Activated CD4-positive, alpha-beta T cell treated with anti-CD3 and anti-CD28 coated beads for 36 hours (primary cell): Measurements from ENCODE around the gene RXFP3. TPM values are rescaled to one million over a fixed set of nuclear protein-coding genes. Genes with fewer than 3 reads are reported as not detected.
"Not testable (repeated sequence)": the region's sequence is repeated elsewhere in the genome, so short reads cannot be mapped to it uniquely, and the experiment has no call there.

Experiments used
- ATAC-seq: fragments of 200-7000 bp; cut with Tn5 transposase; one replicate; pipeline ENCODE4 v1.10.0; 2021; ENCODE audit warnings: mild to moderate bottlenecking, moderate library complexity
- CTCF ChIA-PET: fragments of 350-600 bp; sonication (Branson Sonifier 250); formaldehyde crosslinking; loops from one replicate; lab custom pipeline; 2021; ENCODE audit warnings: antibody characterized with exemption; lab: Charles Lee
- POLR2A ChIA-PET: fragments of 350-600 bp; sonication (Branson Sonifier 250); formaldehyde crosslinking; loops from one replicate; lab custom pipeline; 2021; ENCODE audit warnings: antibody characterized with exemption, inconsistent platforms; lab: Charles Lee
- DNase-seq: peaks from one replicate; pipeline ENCODE4 v3.0.0-alpha.2; 2020
- H3K27ac Mint-ChIP-seq: one replicate; pipeline ENCODE4 v1.8.0; 2021; ENCODE audit warnings: mixed read lengths
- H3K27me3 Mint-ChIP-seq: one replicate; pipeline ENCODE4 v1.8.0; 2021; ENCODE audit warnings: mixed read lengths
- H3K36me3 Mint-ChIP-seq: one replicate; pipeline ENCODE4 v1.8.0; 2021; ENCODE audit warnings: low read depth, mixed read lengths
- H3K4me1 Mint-ChIP-seq: one replicate; pipeline ENCODE4 v1.8.0; 2021; ENCODE audit warnings: mixed read lengths
- H3K4me3 Mint-ChIP-seq: one replicate; pipeline ENCODE4 v1.8.0; 2021; ENCODE audit warnings: mild to moderate bottlenecking, moderate library complexity, mixed read lengths
- H3K9me3 Mint-ChIP-seq: one replicate; pipeline ENCODE4 v1.8.0; 2021; ENCODE audit warnings: low read depth, mixed read lengths
- intact Hi-C, 2 experiments: fragments of 100-400 bp; cut with DNase I in 1 of 2; cut with micrococcal nuclease in 1 of 2; formaldehyde crosslinking; loops; one replicate each; pipeline versions ENCODE4 v1.14.2 to v1.15.1; 2022 to 2024; cut with DNase I, micrococcal nuclease
- total RNA-seq, 2 experiments: library from RNA; stranded (reverse); gene quantifications; one replicate each; pipeline ENCODE4 v1.2.3, GENCODE V29; 2021

Gene RXFP3
- total RNA-seq, 2 experiments from 2014 or later = not detected

DNA sequence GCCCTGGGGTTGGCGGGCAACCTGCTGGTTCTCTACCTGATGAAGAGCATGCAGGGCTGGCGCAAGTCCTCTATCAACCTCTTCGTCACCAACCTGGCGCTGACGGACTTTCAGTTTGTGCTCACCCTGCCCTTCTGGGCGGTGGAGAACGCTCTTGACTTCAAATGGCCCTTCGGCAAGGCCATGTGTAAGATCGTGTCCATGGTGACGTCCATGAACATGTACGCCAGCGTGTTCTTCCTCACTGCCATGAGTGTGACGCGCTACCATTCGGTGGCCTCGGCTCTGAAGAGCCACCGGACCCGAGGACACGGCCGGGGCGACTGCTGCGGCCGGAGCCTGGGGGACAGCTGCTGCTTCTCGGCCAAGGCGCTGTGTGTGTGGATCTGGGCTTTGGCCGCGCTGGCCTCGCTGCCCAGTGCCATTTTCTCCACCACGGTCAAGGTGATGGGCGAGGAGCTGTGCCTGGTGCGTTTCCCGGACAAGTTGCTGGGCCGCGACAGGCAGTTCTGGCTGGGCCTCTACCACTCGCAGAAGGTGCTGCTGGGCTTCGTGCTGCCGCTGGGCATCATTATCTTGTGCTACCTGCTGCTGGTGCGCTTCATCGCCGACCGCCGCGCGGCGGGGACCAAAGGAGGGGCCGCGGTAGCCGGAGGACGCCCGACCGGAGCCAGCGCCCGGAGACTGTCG, 976 bp downstream of the RXFP3 start:
- Mint-ChIP-seq H3K9me3 (no peaks in the 10 kb centered on the region), H3K4me1 (no peaks in the 10 kb centered on the region), H3K27me3 (peaks cover 44% of the 10 kb centered on the region), H3K4me3 (no peak overlapping the region), H3K36me3 (no peaks in the 10 kb centered on the region), H3K27ac (no peak overlapping the region)
- intact Hi-C loops = loop anchor here in 1 of 2 experiments (10.0 kb wide), 1 partner anchor 1222 kb away; the partner anchor contains the start of gene NPR3
- DNase-seq = peak; percentile 6
- no peak for ATAC-seq
- ChIA-PET POLR2A (no interaction called here), CTCF (interaction anchor here (0.6 to 3.0 kb wide), 3 partner anchors 9 to 435 kb away, joined by 3 to 15 read pairs (median 4); no protein-coding TSS in a partner anchor)

DNA sequence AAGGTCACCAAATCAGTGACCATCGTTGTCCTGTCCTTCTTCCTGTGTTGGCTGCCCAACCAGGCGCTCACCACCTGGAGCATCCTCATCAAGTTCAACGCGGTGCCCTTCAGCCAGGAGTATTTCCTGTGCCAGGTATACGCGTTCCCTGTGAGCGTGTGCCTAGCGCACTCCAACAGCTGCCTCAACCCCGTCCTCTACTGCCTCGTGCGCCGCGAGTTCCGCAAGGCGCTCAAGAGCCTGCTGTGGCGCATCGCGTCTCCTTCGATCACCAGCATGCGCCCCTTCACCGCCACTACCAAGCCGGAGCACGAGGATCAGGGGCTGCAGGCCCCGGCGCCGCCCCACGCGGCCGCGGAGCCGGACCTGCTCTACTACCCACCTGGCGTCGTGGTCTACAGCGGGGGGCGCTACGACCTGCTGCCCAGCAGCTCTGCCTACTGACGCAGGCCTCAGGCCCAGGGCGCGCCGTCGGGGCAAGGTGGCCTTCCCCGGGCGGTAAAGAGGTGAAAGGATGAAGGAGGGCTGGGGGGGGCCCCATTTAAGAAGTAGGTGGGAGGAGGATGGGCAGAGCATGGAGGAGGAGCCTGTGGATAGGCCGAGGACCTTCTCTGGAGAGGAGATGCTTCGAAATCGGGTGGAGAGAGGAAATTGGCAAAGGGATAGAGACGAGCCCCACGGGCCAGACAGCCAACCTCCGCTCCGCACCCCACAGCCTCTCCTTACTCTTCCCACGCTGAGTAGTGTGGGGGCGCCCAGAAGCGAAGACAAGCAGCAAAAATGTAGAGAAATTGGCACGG, 1.7 kb downstream of the RXFP3 start:
- Mint-ChIP-seq H3K4me1 (no peaks in the 10 kb centered on the region), H3K4me3 (no peak overlapping the region), H3K9me3 (no peaks in the 10 kb centered on the region), H3K36me3 (no peaks in the 10 kb centered on the region), H3K27ac (no peak overlapping the region), H3K27me3 (peaks cover 46% of the 10 kb centered on the region)
- POLR2A ChIA-PET = interaction anchor here (0.6 kb wide), 1 partner anchor 464 kb away, joined by 3 read pairs; no protein-coding TSS in a partner anchor
- intact Hi-C loops = loop anchor here in 1 of 2 experiments (10.0 kb wide), 1 partner anchor 1223 kb away; the partner anchor contains the start of gene NPR3
- ATAC-seq (no peak), DNase-seq (peak; percentile 5)
- CTCF ChIA-PET = interaction anchor here (0.6 to 0.7 kb wide), 2 partner anchors 44 to 436 kb away, joined by 3 to 4 read pairs; no protein-coding TSS in a partner anchor

DNA sequence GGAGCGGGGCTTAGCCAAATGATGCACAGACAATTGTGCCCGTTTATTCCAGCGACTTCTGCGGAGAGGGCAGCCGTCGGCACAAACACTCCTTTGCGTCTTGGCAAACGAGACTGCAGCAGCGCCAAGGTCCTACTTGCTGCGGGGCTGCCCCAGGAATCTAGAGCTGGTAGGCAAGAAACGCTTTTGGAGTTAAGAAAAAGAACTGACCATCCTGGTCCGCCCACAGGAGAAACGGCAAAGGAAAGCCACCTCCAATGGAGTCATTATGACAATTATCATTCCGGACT, 2.3 kb downstream of the RXFP3 start:
- Mint-ChIP-seq H3K36me3 (no peaks in the 10 kb centered on the region), H3K4me1 (no peaks in the 10 kb centered on the region), H3K9me3 (no peaks in the 10 kb centered on the region), H3K27me3 (peaks cover 46% of the 10 kb centered on the region), H3K27ac (no peak overlapping the region), H3K4me3 (no peak overlapping the region)
- ATAC-seq (no peak), DNase-seq (no peak)
- CTCF ChIA-PET = interaction anchor here (1.1 kb wide), 1 partner anchor 32 kb away, joined by 3 read pairs; no protein-coding TSS in a partner anchor
- POLR2A ChIA-PET = interaction anchor here (0.6 kb wide), 1 partner anchor 464 kb away, joined by 3 read pairs; no protein-coding TSS in a partner anchor
- intact Hi-C loops = loop anchor here in 1 of 2 experiments (10.0 kb wide), 1 partner anchor 1224 kb away; the partner anchor contains the start of gene NPR3

DNA sequence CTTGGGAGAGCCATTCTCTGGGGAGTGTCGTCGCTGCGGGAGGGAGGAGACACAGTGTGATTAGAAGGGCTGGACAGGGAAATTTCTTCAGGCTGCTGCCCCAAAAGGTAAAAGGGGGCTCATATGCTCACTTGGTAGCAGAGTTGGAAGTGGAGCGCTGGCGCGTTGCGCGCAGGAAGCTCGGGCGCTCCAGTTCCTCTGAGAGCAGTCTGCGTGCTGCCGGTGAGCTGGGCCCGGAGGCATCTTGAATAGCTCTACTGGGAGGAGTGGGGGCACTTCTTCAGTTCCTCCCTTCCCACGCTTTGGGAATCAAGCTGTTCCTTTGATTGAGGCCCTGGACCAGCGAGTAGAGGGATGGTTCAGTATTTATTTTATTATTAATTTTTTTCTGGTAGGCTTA, 2.7 kb downstream of the RXFP3 start:
- intact Hi-C loops = loop anchor here in 1 of 2 experiments (10.0 kb wide), 1 partner anchor 1224 kb away; the partner anchor contains the start of gene NPR3
- CTCF ChIA-PET = interaction anchor here (1.1 kb wide), 1 partner anchor 31 kb away, joined by 3 read pairs; no protein-coding TSS in a partner anchor
- H3K9me3 Mint-ChIP-seq = no peaks in the 10 kb centered on the region

DNA sequence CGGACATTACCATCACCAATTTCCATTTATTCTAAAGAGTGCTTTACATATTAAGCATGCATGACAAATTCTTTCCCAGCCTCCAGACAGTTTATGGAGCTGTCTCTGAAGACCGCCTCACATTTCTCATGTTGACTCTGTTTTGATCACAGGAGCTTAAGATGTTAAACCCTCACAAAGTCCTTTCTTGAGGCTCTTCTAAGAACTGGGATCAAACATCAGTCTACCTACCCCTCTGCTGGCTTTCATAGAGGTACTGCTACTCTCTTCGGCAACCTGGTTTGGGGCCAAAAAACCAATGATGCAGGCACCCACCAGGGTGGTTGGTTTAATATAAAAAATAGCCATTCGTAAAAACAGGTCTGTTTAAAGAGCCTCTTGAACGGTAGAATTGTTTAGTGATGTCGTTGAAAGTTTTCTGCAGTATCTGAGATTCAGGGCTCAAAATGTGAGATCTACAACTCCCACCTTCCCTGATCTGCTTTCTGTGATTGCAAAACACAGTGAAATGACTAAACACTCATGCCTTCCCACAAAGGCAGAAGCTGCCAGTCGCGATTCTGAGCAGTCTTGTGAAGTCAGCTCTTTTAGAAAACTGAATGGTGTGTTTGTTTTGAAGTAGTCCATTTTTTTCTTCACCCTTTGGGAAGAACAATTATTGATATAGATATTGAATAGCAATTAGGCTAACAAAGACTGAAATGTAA, 3.5 kb downstream of the RXFP3 start:
- intact Hi-C loops = loop anchor here in 1 of 2 experiments (10.0 kb wide), 1 partner anchor 1225 kb away; the partner anchor contains the start of gene NPR3
- peaks cover 46% of the 10 kb centered on the region for H3K27me3 Mint-ChIP-seq
- ChIA-PET POLR2A (no interaction called here), CTCF (interaction anchor here (0.6 to 1.1 kb wide), 3 partner anchors 28 to 40 kb away, joined by 3 to 7 read pairs (median 3); no protein-coding TSS in a partner anchor)
- no peaks in the 10 kb centered on the region for H3K36me3 Mint-ChIP-seq
- no peak overlapping the region for H3K4me3 Mint-ChIP-seq
- H3K27ac Mint-ChIP-seq = no peak overlapping the region
- no peaks in the 10 kb centered on the region for H3K4me1 Mint-ChIP-seq
- ATAC-seq (no peak), DNase-seq (no peak)
- no peaks in the 10 kb centered on the region for H3K9me3 Mint-ChIP-seq

More for the DNA sequence above, 2.7 kb downstream of the RXFP3 start:
- no peak overlapping the region for H3K27ac Mint-ChIP-seq
- H3K4me1 Mint-ChIP-seq = no peaks in the 10 kb centered on the region
- no peak for ATAC-seq
- H3K4me3 Mint-ChIP-seq = no peak overlapping the region
- H3K27me3 Mint-ChIP-seq = peaks cover 46% of the 10 kb centered on the region
- POLR2A ChIA-PET = no interaction called here
- no peak for DNase-seq
- H3K36me3 Mint-ChIP-seq = no peaks in the 10 kb centered on the region

DNA sequence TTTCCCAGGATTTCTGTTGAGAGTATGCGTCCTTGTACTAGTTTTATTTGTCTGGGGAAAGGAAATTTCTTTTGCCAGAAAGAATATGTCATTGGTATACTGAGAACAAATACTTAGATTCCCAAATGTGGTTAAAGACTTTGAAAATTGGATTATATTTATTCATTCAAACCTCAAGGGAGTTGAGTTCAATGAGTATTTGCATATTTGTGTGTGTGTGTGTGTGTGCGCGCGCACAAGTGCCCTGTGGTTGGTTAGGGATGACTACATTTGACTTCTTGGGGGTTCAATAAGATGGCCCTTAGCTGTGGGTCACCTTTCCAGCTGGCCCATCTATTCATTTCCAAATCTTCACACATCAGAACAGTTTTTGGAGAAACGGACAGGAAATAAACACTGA, 4.9 kb downstream of the RXFP3 start:
- DNase-seq (no peak), ATAC-seq (no peak)
- intact Hi-C loops = no loop called here
- no peak overlapping the region for H3K27ac Mint-ChIP-seq
- H3K4me1 Mint-ChIP-seq = no peaks in the 10 kb centered on the region
- H3K27me3 Mint-ChIP-seq = peaks cover 41% of the 10 kb centered on the region
- no peaks in the 10 kb centered on the region for H3K36me3 Mint-ChIP-seq
- H3K9me3 Mint-ChIP-seq = no peaks in the 10 kb centered on the region
- no peak overlapping the region for H3K4me3 Mint-ChIP-seq
- CTCF ChIA-PET = interaction anchor here (0.7 kb wide), 1 partner anchor 92 kb away, joined by 3 read pairs; no protein-coding TSS in a partner anchor
- POLR2A ChIA-PET = no interaction called here

DNA sequence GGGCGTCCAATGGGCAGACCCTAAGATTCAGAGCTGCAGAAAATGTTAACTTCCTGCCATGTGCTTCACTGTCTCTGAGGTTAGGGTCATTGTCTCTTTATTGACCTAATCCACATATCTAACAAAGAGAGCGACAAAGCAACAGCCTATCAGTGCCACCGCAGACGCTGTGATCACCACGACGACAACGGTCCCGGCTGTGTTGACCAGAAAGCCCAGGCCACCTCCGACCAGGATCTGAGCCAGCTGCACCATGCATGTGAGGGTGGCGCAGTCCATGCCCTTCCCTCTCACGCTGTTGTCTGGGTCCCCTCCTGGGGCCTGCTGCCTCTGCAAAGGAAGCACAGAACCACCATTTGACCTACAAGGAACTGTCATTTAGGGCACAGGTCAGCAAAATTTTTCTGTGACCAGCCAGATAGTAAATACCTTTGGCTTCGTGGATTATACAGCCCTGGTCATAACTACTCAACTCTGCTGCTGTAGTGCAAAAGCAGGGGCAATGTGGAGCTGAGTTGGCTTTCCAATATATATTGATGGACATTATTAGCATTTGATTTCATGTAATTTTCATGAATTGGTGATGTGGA, 8.5 kb downstream of the RXFP3 start:
- Mint-ChIP-seq H3K27me3 (peaks cover 21% of the 10 kb centered on the region), H3K9me3 (no peaks in the 10 kb centered on the region), H3K36me3 (no peaks in the 10 kb centered on the region), H3K27ac (no peak overlapping the region), H3K4me1 (no peaks in the 10 kb centered on the region), H3K4me3 (no peak overlapping the region)
- DNase-seq = no peak
- ATAC-seq = no peak
- ChIA-PET CTCF (interaction anchor here (0.5 to 3.2 kb wide), 4 partner anchors 9 to 498 kb away, joined by 3 to 15 read pairs (median 3); partner anchors contain the start of gene RXFP3), POLR2A (no interaction called here)
- intact Hi-C loops = no loop called here

DNA sequence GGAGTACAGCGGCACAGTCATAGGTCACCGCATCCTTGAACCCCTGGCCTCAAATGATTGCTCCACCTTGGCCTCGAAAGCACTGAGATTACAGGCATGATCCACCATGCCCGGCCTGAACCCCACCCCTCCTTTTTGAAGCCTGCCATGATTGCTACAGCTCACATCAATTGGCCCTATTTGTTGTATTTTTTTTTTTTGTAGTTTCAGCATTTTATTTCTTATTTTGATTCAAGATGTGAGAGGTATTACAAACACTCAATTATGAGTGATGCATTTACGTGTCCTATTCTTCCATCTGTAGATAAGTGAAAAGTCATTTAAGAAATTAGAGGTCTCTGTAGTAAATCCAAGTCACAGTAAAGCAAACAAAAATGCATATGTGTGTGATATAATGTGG, 16.0 kb downstream of the RXFP3 start:
- H3K27me3 Mint-ChIP-seq, CTCF ChIA-PET, H3K36me3 Mint-ChIP-seq, DNase-seq, H3K9me3 Mint-ChIP-seq, H3K4me1 Mint-ChIP-seq, ATAC-seq, H3K27ac Mint-ChIP-seq, intact Hi-C loops, H3K4me3 Mint-ChIP-seq: not testable (repeated sequence)
- POLR2A ChIA-PET = interaction anchor here (0.7 kb wide), 1 partner anchor 17 kb away, joined by 3 read pairs; no protein-coding TSS in a partner anchor

DNA sequence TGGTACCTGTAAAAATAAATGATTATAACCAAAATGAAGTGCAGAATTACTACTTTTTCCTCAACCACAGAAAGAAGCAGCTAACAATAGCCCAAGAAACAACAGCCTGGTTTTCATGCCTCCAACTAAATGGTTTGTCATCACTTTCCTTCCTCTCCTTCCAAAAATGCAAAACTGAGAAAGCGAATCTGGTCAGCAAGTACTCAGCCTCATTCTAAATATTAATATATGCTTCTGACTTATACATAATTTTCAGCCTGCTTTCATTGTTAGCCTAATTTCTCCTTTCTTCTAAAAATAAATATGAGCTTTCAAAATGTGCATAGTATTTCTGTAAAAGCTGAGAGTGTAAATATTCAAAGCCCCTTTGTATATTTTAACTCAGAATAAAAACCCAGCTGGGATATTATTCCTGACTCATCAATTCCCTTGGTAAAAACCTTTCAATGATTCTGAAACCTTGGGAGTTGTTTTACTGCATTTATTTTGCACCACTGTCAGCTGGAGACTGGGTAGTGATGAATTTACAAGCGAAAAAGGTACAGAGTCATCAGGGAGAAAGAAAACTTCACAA, 21.5 kb downstream of the RXFP3 start:
- POLR2A ChIA-PET = no interaction called here
- Mint-ChIP-seq H3K4me1 (no peaks in the 10 kb centered on the region), H3K4me3 (no peak overlapping the region), H3K9me3 (peaks cover 5% of the 10 kb centered on the region), H3K27me3 (peaks cover 9% of the 10 kb centered on the region), H3K36me3 (no peaks in the 10 kb centered on the region), H3K27ac (no peak overlapping the region)
- no peak for ATAC-seq
- intact Hi-C loops = no loop called here
- DNase-seq = no peak
- CTCF ChIA-PET = interaction anchor here (0.6 kb wide), 1 partner anchor 163 kb away, joined by 3 read pairs; no protein-coding TSS in a partner anchor

DNA sequence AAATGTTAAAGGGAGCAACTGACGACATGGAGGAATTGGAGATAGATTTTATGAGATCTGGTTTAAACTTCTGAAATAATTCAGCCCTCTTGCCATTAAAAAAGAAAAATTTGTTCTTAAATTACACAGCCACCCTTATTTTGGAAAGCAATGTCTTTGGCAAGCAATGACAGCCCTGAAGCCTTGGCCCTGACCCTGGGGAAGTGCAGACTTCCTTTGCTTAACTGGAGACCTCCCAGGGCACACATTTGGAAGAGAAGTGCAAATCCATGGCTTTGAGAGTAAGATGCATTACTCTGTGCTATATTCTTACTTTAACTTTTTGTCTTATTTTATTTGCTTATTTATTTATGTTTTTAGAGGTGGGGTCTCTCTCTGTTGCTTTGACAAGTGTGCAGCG, 22.0 kb downstream of the RXFP3 start:
- CTCF ChIA-PET = no interaction called here

More for the DNA sequence above, 22.0 kb downstream of the RXFP3 start:
- Mint-ChIP-seq H3K4me1 (no peaks in the 10 kb centered on the region), H3K9me3 (peaks cover 5% of the 10 kb centered on the region), H3K36me3 (no peaks in the 10 kb centered on the region), H3K27me3 (peaks cover 9% of the 10 kb centered on the region), H3K27ac (no peak overlapping the region), H3K4me3 (no peak overlapping the region)
- ATAC-seq (no peak), DNase-seq (no peak)
- POLR2A ChIA-PET = no interaction called here
- intact Hi-C loops = no loop called here
